RWPE1 (cell line): ENCODE measurements around the gene PARD6G.

ENCODE experiments used
- CTCF ChIA-PET: fragments of 350-600 bp; sonication (Branson Sonifier 250); formaldehyde crosslinking; extraction: SDS; loops from one replicate; lab custom pipeline; 2021; lab: Yijun Ruan, JAX
- POLR2A ChIA-PET: fragments of 400-600 bp; formaldehyde crosslinking; extraction: SDS; loops from one replicate; lab custom pipeline; 2020; ENCODE audit warnings: antibody characterized with exemption; ENCODE audit not compliant: low non-redundant PET; lab: Yijun Ruan, JAX
- DNase-seq: peaks from one replicate; pipeline ENCODE4 v3.0.0; 2012; ENCODE audit warnings: low spot score
- H3K27ac ChIP-seq: fragments of 450-650 bp; 2 replicates; pipeline ENCODE4 v1.5.1; 2017
- TF ChIP-seq, protein P1 (sequence below): fragments of 450-650 bp; conservative IDR thresholded peaks from 2 replicates; pipeline ENCODE4 v1.5.1; 2017; ENCODE audit warnings: low read depth, mild to moderate bottlenecking

Gene PARD6G

DNA sequence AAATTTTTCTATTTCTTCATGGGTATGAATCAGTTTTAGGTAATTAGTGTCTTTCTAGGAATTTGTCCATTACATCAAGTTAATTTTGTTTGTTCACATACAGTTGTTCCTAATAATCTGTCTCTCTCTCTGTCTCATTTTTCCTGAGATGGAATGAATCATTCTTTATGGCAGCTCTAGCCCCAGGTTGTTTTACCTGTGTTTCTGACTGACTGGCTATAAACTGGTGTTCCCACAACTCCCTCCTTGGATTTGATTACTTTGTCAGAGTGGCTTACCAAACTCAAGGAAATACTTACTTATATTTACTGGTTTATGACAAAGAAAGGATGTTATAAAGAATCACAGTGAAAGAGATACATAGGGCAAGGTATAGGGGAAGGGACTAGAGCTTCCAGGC is 123.2 kb downstream of the PARD6G start:
- TF ChIP-seq, protein P1, sequence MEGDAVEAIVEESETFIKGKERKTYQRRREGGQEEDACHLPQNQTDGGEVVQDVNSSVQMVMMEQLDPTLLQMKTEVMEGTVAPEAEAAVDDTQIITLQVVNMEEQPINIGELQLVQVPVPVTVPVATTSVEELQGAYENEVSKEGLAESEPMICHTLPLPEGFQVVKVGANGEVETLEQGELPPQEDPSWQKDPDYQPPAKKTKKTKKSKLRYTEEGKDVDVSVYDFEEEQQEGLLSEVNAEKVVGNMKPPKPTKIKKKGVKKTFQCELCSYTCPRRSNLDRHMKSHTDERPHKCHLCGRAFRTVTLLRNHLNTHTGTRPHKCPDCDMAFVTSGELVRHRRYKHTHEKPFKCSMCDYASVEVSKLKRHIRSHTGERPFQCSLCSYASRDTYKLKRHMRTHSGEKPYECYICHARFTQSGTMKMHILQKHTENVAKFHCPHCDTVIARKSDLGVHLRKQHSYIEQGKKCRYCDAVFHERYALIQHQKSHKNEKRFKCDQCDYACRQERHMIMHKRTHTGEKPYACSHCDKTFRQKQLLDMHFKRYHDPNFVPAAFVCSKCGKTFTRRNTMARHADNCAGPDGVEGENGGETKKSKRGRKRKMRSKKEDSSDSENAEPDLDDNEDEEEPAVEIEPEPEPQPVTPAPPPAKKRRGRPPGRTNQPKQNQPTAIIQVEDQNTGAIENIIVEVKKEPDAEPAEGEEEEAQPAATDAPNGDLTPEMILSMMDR = no peak
- CTCF ChIA-PET = interaction anchor here (1.4 kb wide), 1 partner anchor 10 kb away, joined by 3 read pairs; no protein-coding TSS in a partner anchor
- no peak overlapping the region for H3K27ac ChIP-seq
- POLR2A ChIA-PET = no interaction called here
- peak; percentile 7 for DNase-seq

DNA sequence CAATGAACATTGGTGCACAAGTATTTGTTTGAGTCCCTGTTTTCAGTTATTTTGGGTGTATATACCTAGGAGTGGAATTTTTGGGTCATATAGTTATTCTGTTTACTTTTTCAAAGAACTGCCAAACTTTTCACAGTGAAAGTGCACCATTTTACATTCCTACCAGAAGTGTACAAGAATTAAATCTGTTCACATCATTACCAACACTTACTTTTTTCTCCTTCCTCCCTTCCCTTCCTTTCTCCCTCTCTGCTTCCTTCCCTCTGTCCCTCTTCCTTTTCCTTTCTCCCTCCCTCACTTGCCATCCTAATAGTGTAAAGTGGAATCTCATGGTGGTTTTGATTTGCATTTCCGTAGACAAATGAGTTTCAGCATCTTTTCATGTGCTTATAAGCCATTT is 126.4 kb downstream of the PARD6G start:
- no peak for DNase-seq
- TF ChIP-seq, protein P1 = no peak
- POLR2A ChIA-PET = no interaction called here
- H3K27ac ChIP-seq = no peak overlapping the region
- CTCF ChIA-PET = no interaction called here

DNA sequence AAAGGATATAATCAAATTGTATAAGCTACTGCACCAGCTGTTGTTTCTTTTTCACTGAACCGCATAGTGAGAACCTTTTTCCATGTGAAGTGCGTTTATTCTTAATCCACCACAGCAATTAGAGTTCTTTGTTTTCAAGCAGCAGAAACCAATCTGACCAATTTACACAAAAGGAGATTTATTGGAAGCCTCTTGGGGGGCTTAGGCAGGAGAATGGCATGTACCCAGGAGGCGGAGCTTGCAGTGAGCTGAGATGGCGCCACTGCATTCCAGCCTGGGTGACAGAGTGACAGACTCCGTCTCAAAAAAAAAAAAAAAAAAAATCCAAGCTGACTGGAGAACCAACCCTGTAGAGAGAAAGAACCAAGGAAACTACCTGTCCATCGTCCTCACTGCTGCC is 128.2 kb downstream of the PARD6G start:
- TF ChIP-seq, protein P1 = no peak
- POLR2A ChIA-PET = no interaction called here
- no peak overlapping the region for H3K27ac ChIP-seq
- DNase-seq = no peak
- CTCF ChIA-PET = no interaction called here

DNA sequence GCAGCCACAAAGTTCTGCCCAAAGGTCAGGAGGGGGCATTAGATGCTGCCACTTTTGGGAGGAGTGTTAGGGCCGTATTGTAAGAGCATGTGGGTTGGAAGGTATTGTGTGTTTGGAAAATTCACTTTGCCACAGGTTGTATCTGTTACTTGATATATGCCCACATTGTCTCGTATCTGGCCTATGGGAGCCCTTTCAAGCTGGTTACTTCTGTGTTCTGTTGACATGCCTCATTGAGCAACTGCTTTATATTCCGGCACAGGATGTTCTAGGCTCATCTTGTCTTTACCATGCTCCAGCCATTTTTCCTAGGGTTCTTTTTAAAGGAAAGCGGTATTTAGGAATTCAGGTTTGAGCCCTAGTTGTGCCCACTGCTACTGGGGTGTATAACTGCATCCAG is 132.3 kb downstream of the PARD6G start:
- CTCF ChIA-PET = interaction anchor here (0.6 kb wide), 1 partner anchor 72 kb away, joined by 3 read pairs; no protein-coding TSS in a partner anchor
- TF ChIP-seq, protein P1 = no peak
- POLR2A ChIA-PET = no interaction called here
- H3K27ac ChIP-seq = no peak overlapping the region
- no peak for DNase-seq

DNA sequence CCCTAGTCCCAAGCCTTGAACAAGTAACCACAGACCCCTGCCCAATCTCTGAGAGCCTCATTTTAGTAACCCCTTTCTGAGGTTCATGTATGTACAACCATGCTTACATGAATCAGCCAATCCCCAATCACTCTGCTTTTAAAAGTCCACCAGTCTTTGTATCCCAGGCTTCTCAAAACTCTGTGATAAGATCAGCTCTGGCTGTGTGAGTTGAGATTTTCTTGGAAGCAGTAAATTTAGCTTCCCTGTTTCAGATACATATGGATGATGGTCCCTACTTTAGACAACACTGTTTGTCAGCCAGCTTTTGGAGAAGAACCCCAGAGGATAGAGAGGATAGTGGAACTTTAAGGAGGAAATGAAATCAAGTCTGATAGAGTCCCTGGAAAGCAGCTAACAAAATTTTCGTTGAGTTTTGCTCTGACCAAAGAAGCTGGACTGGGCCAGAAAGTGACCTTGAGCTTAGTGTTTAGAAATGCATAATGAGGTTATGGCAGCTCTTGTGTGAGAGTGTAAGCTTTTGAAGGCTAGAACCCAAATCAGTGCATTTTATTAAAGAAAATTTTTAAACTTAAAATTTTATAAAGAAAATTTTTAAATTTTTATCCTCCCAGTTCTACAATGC is 134.6 kb downstream of the PARD6G start:
- POLR2A ChIA-PET = no interaction called here
- no peak for DNase-seq
- no peak overlapping the region for H3K27ac ChIP-seq
- CTCF ChIA-PET = no interaction called here
- TF ChIP-seq, protein P1 = no peak

DNA sequence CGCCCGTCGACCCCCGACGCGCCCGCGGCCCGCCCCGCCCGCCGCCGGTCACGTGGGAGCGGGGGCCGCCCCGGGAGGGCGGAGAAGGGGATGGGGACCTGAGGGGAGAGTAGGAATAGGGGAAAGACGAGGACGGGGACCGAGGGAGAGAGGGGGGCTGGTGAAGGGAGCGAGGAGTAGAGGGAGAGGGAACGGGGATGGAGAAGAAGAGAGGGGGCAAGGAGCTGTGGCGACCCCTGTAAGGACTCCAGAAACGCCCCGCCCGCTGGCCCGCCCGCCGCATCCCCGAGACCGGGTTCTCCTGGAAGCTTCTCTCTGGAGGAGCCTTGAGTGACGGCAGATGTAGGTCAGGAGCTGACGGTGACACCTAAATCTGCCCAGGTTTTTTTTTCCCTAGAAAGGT is 137.6 kb downstream of the PARD6G start:
- POLR2A ChIA-PET = no interaction called here

More for the DNA sequence above, 137.6 kb downstream of the PARD6G start:
- TF ChIP-seq, protein P1 = no peak
- CTCF ChIA-PET = interaction anchor here (0.6 kb wide), 1 partner anchor 431 kb away, joined by 3 read pairs; no protein-coding TSS in a partner anchor
- peak; percentile 53 for DNase-seq
- peak overlapping the region; percentile 89 for H3K27ac ChIP-seq
